ENCODE results near the gene DLL4. TPM values are rescaled to one million over a fixed set of nuclear protein-coding genes. Genes with fewer than 3 reads are reported as not detected.
A peak's percentile ranks its signal among the peaks of the same experiment; 100 is the strongest.
"Not testable (repeated sequence)": the region's sequence is repeated elsewhere in the genome, so short reads cannot be mapped to it uniquely, and the experiment has no call there.

The DLL4 gene
- polyA plus RNA-seq, 10 donors: 9.7 to 19.0 (median 11.6) TPM

DNA sequence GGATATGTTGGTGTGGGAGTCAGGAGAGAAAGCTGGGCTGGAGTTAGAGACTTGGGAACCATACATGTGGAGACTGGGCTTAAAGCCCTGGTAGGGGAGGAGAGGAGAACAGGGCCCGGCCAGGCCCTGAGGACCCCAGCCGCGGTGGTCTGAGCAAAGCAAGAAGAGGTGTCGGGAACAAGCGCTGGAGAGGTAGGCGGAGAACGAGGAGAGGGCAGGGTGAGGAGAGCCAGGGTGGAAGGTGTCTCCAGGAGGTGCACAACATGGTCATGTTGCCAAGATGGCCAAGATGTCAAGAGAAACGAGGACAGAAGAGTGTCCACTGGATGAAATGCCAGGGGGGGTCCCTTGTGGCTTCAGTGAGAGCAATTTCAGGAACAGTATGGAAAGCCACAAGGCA is 29.6 kb downstream of the DLL4 start:
- no peak for DNase-seq

DNA sequence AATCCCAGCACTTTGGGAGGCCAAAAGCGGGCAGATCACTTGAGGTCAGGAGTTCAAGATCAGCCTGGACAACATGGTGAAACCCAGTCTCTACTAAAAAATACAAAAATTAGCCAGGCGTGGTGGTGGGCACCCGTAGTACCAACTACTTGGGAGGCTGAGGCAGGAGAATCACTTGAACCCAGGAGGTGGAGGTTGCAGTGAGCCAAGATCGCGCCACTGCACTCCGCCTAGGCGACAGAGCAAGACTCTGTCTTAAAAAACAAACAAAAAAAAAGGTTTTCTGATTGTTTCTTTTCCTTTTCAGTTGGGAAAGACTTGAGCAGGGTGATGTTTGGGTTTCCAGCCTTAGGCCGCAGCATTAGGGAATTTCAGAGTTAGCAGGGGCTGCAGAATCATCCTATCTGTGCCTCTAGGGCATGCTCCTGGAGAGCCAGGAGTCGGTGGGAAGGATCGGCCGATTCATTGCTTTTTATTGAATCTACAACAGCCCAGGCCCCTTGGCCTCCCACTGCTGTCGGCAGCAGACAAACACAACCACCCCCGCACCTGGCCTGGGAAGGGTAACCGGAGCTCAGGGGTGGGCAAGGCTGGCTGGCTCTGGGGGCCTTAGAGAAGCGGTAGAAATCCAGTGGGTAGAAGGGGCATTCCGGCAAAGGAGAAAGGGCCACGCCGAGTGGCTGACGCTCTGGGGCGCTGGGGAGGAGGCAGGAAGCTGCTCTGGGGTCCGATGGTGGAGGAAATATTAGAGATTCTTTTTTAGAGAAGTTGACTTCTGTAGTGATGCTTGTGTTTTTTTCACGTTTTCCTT is 30.4 kb downstream of the DLL4 start:
- DNase-seq: no peak

DNA sequence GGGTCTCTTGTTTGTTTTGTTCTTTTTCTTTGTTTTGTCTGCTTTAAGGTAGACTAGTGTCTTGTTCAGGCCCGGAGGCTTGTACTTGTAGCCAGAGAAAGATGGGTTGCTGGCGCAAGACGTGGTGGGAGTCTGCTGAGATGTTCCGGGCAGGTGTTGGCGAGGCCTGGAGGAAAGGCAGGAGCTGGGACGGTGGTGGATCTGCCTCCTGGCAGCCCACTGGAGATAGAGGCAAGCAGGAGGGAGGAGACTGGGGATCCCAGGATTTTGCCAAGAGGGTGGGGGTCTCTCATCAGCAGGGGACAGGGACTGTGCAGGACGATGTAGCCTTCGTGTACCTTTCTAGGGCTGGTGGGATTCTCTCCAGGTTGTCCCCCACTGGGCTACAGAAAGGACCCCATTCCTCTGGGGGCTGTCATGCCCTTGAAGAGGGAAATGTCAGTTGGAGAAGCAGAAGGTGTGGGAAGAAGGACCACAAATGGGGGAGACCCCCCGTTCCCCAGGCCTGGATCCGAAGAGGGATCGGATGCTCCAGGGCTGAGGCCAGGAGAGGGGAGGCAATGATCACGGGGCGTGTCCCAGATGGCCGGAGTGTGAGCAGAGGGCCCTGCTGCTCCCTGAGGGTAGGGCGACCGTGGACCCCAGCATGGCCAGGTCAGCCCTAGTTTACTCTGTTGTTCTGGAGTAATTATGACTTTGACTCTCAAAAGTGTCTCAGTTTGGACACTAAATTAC is 31.2 kb downstream of the DLL4 start:
- DNase-seq: no peak

DNA sequence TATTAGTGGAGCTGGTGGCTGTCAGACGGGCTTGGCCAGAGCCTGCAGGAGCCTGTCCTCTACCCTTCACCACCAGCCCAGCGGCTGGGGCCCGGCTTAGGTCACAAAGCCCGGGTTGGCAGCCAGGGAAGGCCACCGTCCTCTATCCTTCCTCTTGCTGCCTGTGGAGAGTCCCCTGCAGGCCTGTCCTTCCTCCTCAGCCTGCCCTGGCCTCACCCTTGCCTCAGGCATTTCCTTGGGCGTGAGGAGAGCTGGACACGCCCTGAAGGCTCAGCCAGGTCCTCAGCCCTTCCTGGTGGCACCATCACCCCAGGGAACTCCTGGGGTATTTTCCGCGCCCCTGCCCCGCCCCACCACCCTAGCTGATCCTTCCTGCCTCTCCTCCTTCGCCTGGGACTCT is 31.8 kb downstream of the DLL4 start:
- DNase-seq: no peak

DNA sequence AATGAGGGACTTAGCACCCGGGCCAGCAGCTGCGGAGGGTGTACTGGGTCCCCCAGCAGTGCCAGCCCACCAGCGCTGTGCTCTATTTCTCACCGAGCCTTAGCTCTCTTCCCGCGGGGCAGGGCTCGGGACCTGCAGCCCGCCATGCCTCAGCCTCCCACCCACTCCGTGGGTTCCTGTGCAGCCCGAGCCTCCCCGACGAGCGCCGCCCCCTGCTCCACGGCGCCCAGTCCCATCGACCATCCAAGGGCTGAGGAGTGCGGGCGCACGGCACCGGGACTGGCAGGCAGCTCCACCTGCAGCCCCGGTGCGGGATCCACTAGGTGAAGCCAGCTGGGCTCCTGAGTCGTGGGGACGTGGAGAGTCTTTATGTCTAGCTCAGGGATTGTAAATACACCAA is 32.6 kb downstream of the DLL4 start:
- DNase-seq: not testable (repeated sequence)

DNA sequence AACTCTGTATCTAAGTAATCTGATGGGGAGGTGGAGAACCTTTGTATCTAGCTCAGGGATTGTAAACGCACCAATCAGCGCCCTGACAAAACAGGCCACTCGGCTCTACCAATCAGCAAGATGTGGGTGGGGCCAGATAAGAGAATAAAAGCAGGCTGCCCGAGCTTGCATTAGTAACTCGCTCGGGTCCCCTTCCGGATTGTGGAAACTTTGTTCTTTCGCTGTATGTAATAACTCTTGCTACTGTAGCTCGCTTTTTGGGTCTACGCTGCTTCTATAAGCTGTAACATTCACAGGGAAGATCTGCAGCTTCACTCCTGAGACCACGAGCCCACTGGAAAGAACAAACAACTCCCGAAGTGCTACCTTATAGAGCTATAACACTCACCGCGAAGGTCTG is 33.2 kb downstream of the DLL4 start:
- DNase-seq: not testable (repeated sequence)

DNA sequence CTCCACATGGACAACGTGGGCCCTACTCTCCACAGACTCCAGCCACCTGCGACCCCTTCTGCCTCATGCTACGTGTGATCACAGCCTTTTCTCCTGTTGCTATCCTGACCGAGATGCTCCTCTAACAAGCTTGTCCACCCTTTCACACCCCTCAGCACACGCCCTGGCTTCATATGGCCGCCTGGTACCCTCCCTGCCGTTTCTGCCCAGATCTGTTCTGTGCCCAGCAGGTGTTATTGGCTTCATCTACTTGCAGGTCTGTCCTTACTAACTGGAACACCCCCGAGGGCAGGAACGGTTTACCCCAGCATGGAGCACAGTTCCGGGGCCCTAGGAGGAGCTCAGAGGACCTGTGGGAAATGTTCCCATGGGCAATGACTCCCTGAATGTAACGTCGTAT is 34.1 kb downstream of the DLL4 start:
- no peak for DNase-seq

DNA sequence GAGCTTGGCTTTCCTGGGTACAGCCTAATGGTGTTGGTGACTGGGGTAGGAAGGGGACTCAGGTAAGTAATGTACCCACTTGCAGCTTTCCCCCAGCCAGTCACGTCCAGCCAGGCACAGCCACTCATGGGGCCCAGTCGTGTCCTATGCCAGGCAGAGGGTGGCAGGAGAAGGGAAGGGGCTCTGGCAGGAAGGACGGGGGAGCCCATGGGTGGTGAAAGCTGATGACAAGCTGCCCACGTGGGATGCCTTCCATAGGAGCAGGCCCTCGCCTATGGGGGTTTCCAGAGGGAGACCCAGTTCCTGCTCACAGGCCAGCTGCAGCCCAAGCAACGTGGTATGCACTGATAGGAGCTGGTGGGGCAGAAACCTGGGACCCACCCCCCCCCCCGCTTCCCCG is 34.9 kb downstream of the DLL4 start:
- DNase-seq: no peak

DNA sequence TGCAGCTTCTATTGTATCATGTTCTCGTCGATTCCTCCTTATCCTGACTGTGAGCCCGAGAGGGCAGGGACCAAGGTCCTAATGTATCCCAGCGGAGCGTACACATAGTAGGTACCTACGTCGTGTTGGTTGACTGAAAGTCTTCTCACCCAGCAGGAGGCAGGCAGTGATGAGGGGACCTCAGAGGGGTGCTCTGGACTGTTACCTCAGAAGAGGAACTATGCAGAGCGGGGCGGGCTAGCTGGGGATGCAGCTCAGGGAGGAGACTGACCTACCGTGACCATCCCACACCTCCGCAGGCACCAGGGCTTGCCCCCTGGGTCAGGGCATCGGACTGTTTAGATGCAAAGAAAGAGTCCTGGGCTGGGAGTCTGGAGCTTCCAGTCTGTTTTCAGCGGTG is 35.5 kb downstream of the DLL4 start:
- DNase-seq: no peak

DNA sequence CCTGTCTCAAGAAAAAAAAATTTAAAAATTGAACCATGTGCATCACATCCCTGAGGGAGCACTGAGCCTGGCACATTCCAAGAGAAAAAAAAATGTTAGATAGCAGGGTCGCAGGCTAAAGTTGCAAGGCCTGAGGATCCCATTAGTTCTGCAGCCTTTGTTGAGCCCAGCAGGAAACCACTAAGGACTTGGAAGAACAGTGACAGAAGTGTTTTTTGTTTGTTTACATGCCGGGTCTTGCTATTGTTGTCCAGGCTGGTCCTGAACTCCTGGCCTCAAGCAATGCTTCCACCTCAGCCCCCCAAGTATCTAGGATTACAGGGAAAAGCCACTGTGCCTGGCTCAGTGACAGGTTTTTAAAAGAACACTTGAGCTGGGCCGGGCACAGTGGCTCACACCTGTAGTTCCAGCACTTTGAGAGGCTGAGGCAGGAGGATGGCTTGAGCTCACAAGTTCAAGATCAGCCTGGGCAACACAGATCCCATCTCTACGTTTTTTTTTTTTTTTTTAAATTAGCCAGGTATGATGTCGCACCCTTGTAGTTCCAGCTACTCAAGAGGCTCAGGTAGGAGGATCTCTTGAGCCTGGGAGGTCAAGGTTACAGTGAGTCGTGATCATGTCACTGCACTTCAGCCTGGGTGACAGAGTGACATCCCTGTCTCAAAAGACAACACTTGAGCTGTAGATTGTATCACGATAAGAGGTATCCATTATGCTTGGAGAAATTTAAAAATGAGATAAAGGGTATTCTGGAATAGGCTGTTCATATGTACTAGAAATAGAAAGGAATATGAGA is 39.3 kb downstream of the DLL4 start:
- DNase-seq: no peak

DNA sequence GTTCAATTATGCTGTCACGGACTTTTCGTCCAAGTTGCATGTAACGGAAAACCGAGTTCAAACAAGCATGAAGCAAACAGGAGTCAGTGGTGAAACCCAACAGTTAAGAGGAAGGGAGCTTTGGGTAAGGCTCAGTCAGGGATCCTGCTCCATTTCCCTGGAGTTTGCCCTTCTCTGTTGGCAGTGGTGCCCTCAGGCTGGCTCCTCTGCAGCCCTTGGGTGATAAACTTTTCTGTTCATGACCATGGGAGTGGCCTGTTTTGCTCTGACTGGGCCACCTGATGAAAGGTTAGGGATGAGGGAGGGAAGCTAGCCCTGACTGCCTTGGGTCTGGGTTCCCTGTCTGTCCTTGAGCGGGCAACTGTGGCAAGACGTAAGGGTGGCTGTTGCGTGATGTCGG is 40.2 kb downstream of the DLL4 start:
- DNase-seq: no peak

DNA sequence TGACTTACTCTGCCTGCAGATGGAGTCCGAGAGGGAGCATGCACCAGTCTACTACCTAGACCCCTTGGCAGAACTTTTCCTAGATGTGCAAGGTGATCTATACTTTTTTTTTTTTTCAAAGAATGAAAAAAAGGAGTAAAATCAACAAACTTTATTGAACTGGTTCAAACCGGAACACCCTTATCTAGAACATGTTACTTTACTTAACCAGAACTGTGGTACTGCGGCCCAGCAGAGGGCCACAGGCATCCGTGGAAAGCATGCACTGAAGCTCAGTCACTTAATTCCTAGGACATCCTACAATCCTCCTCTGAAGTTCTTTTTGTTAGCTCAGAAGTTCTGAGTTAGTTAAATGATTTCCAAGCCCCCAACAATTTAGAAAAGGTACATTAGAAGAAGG is 45.7 kb downstream of the DLL4 start:
- no peak for DNase-seq

DNA sequence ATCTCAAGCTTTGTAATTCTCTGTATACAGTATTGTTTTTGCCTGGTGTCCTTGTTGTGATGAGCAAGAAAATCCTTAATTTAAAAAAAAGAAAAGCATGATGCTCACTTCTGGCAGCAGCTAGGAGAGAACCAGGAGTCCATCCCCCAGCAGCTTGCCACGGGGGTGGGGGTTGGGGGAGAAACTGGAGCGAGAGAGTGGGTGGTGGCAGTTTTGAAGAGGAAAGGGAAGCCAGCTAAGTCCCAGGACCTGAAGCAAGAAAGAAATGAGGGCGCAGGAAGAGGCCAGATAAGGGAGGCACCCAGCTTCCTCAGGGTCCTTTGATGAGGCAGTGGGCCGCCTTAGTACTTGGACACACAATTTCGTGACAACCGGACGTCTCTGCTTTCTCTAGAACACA is 47.7 kb downstream of the DLL4 start:
- DNase-seq: no peak

DNA sequence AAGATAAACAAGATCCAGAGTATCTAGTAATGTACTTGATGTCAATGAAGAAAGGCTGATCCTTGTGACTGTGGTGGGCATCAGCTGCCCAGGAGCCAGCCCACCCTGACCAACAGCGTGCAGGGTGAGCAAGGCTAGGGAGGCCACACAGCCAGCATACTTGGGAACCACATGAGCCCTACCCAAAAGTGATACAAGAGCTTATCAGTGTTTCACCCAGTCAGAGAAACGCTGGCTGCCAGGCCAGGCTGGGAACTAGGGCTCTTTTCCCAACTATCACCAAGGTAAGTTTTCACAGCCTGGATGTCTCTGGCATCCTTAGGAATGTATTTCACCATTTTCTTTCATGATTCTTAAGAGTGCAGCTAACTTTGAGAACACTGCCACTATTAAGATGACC is 49.0 kb downstream of the DLL4 start:
- DNase-seq: no peak

DNA sequence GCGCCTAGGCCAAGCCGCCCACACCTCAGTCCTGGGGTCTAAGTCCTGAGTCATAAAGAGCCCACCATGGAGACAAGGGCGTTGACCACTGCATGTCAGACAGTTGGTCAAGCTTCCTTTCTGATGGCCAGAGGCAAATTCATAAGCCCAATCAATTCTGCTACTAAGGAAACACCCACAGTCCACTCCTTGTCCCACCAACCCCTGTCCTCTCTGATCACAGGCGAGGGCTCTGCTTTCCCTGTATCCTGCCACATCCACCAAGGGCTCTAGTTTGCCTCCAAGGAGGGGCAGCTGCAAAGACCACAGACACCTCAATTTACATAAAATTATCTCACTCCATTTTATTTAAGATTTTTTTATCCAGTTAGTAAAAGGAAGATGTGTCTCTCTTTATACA is 49.4 kb downstream of the DLL4 start:
- no peak for DNase-seq

DNA sequence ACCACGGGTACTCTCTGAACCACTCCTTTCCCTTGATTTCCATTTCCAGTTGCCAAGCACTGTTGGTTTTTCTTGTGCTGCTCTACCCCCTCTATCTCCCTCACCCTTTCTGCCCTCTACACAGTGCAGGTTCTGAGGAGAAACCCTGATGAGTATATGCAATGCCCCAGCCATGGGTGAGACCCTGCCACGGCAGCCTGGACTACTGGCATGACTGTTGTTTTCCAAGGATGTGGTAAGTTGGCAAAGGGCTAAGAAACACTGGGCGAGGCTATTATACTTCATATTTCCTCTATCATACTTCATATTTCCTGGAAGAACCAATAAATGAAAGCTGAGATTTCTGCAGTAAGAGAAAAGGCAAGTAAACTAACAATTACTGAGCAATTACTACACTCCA is 52.0 kb downstream of the DLL4 start:
- no peak for DNase-seq

DNA sequence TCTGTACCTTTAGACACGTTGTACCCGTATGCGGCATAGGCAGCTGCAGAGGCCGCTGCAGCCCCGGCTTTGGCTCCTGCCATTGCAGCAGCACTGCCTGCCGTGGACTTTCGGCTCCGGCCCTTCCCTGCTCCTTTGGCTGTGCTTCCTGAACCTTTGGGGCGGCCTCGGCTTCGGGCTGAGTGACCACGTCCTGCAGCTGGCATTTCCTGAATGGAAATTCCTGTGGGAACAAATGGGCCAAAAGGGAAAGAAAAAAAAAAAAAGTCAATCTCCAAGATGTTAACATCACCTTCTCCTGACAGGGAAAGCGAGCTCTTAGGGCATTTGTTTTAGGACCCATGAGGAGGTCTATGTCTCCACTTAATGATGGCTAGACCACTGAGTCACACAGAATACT is 53.7 kb downstream of the DLL4 start:
- no peak for DNase-seq

DNA sequence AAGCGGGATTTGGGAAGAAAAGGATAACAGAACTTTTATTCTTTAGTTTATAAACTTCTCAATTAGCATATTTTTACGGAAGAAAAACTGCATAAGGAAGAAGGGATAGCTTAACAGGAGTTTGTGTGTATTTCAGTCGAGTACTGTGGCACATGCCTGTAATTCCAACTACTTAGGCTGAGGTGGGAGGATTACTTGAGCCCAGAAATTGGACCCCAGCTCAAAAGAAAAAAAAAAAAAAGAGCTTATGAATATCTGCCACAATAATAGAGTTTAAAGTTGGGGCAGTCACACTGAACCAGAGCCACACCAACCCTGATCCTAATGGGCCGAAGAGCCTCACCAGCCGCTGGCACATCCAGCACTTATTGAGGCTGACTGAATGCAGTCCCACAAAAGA is 55.3 kb downstream of the DLL4 start:
- DNase-seq: no peak

DNA sequence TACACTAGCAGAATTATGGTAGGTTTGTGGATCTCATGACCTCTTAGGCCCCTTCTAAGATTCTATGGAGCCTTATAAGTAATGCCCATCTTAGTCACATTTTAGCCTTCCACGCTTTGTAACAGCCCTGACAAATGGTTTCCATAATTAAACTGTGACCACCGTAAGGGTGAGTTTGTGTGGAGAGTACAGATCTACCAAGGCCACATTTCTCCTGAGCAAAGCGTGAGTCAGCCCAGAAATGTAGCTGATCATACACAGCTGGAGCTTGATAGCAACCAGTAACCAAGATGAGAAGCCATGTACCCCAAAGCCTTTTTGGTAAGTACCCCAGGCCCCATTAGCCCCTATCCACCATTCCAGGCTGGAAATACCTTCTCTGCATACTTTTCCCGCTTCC is 55.8 kb downstream of the DLL4 start:
- peak in 1 of 3 donors; percentile 54 for DNase-seq

DNA sequence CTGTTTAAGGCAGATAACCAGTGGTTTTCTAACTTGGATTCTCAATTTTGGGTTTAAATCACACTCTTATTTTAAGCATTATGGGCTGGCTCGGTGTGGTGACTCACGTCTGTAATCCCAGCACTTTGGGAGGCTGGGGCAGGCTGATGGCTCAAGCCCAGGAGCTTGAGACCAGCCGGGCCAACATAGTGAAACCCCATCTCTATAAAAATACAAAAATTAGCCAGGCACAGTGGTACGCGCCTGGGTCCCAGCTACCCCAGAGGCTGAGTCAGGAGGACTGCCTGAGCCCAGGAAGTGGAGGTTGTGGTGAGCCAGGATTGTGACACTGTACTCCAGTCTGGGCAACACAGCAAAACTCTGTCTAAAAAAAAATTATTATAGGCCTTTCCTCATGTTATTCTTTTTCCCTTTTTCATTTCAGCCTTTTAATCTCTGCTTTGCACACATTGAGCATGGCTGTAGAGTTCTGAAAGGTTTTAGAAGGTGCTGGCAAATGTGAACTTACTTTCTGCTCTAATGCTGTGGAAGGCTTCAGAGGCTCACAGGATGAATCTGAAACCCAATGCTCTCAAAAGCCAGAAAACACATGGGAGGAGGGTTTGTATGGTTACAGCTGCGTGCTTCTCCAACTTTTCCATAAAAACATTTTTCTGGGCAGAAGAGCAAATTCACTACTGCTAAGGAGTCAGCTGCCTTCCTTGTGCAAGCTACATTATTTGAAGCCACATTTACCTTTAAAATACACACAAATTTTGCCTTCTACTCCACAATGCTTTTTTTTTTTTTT is 56.6 kb downstream of the DLL4 start:
- DNase-seq: peak in 2 of 3 donors; percentile 27 to 66

DNA sequence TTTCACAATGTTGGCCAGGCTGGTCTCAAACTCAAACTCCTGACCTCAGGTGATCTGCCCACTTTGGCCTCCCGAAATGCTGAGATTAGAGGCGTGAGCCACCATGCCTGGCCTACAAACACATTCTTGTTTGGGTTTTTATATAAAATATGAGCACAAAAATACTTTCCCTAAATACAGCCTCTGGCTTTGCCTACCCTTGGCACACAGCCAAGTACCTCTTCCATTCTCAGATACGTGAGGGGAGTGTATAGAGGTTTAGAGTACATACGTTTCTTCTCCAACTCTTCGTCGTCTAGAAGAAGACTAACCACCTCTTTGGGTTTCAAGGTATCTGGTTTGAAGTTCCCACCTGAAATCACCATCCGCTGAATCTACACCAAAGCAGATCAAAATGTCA is 57.7 kb downstream of the DLL4 start:
- DNase-seq: no peak

DNA sequence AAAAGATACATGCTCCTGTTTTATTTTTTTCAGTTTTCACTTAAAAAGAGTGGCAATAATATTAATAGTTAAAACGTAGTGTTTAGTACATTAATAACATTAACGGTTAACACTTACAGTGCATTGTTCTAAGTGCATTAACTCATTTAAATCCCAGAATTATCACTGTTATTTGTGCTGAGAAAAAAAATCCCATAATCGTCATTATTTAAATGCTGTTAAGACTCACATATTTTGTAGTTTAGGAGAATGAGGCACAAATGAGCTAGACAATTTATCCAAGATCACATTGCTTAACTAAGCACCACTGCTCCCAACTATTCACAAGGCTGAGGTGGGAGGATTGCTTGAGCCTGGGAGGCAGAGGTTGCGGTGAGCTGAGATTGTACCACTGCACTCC is 59.0 kb downstream of the DLL4 start:
- no peak for DNase-seq

All from muscle of back (tissue), 11 donors.